ENCODE measurements around the gene LETM1.

The LETM1 gene

DNA sequence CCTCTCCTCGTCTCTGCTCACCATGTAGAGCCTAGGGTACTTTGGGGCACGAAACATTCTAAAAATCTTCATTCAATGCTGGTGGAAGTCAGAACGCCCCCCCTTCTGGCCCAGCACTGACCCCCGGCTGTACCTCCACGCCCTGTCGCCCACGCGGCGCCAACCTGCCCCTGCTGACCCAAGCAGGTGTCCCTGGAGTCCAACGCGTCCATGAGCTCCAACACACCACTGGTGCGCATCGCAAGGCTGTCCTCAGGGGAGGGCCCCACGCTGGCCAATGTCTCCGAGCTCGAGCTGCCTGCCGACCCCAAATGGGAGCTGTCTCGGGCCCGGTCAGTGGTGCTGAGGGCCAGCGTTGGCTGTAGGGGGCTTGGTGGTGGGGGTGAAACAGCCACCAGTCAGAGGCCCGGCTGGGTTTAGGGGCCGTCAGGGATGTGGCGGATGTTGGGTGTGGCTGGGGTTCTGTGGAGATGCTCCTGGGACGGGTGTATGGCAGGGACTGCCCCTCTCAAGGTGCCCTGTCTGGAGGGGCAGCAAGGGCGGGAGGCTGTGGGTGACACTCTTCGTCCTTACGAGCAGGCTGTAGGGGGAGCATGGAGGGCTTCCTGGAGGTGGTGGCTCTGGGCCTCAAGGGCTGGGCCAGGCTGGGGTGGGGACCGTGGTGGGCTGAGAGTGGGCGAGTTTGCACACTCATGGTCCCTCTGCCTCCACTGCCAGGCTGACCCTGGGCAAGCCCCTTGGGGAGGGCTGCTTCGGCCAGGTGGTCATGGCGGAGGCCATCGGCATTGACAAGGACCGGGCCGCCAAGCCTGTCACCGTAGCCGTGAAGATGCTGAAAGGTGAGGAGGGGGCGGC, 51.1 kb downstream of the LETM1 start:
- no peak for DNase-seq

DNA sequence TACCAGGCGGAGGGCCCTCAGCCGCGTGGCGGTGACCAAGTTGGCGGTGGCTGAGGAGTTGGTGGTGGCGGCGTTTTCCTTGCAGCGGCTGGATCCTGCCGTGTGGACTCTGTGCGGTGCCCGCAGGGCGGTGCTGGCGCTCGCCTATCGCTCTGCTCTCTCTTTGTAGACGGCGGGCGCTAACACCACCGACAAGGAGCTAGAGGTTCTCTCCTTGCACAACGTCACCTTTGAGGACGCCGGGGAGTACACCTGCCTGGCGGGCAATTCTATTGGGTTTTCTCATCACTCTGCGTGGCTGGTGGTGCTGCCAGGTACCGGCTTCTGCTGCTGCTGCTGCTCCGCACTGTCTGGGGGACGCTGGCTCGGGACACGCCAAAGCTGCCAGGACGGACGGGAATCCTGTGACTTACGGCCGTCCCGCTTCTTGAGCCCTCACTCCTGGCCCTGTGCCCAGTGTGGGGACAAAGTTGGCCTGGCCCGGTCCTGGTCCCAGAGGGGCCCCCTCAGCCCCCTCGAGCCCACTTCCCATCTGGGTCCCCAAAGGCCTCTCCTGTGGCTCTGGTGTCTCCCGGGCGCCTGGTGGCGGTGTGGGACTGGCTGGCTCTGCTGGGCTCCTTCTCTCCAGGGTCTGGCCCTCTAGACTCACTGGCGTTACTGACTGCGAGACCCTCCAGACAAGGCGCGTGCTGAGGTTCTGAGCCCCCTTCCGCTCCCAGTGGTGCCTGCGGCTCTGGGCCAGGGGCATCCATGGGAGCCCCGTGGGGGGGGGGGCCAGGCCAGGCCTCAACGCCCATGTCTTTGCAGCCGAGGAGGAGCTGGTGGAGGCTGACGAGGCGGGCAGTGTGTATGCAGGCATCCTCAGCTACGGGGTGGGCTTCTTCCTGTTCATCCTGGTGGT, 52.2 kb downstream of the LETM1 start:
- DNase-seq = no peak

DNA sequence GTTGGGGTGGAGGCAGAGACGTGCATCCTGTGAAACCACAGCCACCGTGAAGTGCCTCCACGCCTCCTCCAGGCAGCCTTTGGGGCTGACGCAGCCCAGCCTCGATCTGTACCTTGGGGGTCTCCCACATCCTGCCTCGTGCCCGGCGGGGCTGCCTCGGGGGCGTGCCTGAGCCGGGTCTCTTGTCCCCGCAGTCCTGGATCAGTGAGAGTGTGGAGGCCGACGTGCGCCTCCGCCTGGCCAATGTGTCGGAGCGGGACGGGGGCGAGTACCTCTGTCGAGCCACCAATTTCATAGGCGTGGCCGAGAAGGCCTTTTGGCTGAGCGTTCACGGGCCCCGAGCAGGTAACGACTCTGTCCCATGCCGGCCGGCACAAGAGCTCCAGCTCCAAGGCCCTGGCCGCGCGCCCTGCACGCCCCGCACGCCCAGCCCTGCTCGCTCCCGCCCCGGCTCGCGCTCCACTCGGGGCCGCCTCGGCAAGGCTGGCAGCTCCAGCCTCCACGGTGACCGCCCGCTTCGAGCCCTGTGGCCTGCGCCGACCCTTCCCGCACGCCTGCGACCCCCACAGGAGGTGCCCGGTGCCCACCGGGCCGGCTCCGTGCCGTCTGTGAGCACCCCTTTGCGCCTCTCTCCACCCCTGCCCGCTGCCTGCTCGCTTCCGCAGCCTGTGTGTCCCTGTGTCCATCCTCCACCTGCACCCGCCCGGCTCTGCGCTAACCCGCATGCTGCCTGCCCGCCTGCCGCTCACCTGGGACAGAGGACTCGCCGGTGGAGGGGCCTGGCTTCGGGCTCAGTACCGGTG, 53.0 kb downstream of the LETM1 start:
- DNase-seq = no peak

DNA sequence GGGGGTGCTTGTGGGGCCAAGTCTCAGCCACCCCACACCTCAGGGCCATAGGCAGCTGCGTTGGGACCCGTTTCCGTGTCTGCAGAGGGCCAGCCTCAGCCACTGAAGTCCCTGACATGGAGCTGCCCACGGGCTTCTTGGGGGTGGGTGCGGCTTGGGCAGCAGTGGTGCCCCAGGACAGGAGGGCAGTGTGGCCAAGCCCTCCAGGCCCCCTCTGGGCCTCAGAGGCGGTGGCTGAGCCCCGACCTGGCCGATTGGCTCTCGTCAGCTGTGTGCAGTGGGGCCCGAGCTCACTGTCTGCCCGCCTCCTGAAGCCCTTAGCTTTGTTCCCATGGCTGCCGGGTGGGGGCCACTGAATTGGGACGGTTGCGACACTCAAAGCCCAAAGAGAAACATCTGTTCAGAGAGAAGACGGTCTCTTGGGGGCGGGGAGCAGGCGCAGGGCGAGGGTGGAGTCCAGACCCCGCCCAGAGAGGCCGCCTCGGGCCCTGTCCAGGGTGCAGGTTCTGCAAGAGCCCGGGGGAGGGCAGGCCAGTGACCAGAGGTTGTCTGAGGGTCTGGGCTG, 53.7 kb downstream of the LETM1 start:
- DNase-seq = no peak

DNA sequence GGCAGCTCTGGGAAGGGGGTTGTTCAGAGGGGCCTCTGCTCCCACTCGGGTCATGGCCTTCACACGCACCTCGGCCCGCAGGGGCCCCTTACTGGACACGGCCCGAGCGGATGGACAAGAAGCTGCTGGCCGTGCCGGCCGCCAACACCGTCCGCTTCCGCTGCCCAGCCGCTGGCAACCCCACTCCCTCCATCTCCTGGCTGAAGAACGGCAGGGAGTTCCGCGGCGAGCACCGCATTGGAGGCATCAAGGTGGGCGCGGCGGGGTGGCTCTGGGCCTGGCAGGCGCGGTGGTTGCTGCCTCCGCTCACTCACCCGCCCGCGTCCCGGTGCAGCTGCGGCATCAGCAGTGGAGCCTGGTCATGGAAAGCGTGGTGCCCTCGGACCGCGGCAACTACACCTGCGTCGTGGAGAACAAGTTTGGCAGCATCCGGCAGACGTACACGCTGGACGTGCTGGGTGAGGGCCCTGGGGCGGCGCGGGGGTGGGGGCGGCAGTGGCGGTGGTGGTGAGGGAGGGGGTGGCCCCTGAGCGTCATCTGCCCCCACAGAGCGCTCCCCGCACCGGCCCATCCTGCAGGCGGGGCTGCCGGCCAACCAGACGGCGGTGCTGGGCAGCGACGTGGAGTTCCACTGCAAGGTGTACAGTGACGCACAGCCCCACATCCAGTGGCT, 54.5 kb downstream of the LETM1 start:
- DNase-seq = no peak

DNA sequence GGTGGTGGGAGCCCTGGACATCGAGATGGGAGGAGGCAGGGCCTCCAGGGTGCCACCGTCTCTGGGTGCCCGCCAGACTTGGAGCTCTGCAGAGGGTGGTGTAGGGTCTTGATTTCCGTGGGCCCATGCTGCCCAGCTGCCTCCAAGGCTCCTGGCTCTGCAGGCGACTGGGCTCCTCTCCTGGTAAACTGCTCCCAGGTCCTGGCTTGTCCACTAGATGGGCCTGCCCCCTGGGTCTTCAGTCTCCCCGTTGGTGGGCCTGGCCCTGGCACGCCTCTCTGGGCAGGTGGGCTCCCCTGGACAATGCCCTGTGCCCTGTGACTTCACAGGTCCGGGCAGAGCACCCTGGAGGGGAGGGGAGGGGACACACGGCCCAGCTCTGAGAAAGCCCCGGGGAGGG, 55.2 kb downstream of the LETM1 start:
- DNase-seq = no peak

DNA sequence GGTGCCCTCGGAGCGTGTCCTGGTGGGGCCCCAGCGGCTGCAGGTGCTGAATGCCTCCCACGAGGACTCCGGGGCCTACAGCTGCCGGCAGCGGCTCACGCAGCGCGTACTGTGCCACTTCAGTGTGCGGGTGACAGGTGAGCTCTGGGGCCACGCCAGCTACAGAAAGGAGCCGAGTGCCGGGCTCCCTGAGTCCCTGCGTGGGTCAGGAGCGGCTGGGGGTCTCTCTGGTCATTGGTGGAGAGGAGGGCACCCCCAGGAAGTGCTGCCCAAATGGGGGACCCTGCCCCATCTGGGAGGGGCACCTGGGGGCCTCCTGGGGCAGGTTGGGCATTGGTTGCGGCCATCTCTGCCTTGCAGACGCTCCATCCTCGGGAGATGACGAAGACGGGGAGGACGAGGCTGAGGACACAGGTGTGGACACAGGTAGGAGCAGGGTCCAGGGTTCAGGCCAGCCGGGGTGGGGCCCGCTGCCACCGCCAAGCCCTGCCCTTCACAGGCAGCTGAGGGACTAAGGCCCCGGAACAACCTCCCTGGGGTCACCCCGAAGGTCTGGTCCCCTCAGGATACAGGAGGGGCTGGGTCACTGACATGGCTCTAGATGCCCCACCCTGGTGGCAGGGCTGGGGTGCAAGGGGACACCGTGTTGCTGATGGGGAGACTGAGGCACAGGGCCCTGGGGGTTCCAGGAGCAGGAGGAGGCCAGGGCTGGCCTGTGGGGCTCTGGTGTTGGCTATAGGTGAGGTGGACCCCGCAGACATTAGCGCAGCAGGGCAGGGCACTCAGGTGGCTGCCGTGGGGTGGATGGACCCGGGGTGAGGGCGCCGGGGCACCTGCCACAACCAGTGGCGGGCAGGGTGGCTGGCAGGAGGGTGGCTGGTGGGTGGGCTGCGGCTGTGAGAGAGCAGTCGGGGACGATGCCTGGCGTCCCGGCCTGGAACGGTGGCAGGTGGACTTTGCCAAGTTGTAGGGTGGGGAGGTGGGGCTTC, 56.3 kb downstream of the LETM1 start:
- no peak for DNase-seq

DNA sequence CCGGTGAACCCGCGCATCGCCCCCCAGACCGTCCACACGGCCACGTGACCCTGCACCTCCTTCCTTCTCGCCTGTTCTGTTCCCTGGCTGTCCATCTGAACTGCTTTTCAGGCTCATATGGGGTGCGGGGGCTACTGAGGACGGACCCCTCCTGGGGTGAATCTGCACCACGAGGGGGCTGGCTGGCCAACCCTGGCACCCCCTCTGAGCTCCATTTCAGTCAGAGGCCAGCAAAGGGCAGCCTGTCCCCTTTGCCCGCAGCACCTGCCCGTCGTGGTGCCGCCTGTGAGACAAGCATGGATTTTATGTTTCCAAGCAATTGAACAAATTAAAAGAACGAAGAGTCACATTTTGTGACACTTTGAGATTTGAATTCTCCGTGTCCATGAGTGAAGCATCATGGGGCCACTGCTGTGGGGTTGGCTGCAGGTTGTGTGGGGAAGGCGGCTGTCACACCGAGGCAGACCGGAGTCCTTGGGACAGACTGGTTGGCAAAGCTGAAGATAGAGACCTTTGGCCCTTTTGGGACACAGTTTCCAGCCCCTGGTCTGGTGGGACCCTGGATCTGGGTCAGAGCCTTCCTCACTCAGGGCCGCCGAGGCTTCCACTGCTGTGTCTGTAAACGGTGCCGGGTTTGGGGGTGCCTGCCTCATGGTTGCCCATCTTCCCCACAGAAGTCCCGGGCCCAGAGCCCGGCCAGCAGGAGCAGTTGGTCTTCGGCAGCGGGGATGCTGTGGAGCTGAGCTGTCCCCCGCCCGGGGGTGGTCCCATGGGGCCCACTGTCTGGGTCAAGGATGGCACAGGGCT, 57.2 kb downstream of the LETM1 start:
- DNase-seq = no peak

DNA sequence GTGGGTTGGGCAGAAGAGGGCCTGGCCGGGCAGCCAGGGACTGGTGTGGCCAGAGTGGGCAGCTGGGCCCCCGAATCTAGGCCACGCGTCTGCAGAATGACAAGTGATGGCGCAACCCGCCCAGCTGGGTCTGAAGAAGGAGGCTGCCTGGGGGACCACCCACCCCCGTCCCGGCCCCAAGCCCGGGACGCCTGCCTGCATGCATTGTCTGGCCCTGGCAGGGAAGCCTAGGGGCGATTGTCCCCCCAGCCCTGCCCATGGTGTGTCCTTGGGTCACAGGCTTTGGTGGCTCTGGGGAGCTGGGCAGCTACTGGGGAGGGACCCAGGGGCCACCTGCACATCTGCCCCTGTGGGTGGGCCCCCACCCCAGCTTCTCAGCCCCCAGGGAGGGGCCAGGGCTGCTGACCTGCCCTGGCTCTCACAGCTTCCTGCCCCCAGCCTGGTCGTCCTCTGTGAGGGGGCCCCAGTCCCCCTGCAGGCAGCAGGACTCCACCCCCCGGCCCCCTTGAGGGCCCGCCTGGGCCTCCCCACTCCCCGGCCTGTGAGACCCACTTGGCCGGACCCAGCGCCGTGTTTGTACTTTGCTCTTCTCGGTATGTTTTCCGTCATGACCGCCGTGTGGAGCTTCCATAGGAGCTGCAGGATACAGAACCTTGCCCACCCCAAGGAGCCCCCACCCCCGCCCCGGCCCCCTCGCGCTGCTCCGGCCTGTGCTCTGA, 57.9 kb downstream of the LETM1 start:
- no peak for DNase-seq

DNA sequence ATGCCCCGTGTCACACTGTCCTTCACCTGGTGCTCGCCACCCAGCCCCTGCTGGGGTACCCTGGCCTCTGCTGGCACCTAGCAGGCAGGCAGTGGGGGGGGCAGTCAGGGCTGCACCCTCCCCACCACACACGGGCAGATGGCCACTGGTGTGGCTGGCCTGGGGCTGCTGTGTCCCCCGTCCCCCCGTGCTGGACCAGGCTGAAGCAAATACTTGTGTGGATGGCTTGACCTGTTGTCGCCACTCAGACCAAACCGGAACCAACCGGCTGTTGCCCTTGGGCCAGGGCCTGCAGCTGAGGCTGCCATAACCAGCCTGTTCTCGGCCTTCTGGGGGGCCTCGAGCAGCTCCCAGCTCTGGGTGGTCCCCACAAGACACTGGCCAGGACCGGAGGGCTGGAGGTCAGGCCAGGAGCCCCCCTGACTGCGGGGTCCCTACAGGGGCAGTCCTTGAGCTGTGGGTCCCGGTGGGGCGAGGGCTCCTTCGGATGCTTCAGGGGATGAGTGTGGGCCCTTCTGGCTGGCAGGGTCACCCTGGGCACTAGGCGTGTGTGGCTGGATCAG, 58.6 kb downstream of the LETM1 start:
- DNase-seq = no peak

DNA sequence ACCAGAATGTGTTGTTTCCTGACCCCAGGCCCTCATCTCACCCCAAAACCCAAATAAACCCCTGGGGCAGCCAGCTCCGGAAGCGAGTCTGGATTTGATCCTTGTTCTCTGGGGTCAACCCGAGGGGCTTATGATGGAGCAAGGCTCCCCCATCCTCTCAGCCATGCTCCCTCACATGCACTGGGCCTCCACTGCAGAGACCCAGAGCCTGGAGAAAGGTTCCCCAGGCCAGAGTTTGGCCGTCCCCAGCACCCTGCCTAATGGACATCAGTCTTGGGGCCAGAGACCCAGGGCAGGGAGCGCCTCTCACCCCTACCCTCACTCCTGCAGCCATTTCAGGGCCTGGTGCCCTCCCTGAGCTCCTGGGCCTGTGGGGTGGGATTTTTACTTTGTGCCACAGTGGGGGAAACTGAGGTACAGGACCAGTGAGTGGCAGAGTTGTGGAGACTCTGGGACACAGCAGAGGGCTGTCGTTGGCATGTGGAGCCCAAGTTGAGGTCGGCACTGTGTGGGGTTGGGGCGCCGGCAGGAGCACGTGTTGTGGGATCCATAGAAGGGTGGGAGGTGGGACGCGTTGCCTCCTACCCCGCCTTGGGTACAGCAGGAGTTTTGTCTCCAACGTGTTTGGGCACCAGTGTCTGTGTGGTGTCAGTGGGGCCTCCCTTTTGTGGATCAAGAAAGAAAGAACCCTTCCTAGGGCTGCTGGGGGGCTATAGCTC, 59.3 kb downstream of the LETM1 start:
- DNase-seq = no peak

DNA sequence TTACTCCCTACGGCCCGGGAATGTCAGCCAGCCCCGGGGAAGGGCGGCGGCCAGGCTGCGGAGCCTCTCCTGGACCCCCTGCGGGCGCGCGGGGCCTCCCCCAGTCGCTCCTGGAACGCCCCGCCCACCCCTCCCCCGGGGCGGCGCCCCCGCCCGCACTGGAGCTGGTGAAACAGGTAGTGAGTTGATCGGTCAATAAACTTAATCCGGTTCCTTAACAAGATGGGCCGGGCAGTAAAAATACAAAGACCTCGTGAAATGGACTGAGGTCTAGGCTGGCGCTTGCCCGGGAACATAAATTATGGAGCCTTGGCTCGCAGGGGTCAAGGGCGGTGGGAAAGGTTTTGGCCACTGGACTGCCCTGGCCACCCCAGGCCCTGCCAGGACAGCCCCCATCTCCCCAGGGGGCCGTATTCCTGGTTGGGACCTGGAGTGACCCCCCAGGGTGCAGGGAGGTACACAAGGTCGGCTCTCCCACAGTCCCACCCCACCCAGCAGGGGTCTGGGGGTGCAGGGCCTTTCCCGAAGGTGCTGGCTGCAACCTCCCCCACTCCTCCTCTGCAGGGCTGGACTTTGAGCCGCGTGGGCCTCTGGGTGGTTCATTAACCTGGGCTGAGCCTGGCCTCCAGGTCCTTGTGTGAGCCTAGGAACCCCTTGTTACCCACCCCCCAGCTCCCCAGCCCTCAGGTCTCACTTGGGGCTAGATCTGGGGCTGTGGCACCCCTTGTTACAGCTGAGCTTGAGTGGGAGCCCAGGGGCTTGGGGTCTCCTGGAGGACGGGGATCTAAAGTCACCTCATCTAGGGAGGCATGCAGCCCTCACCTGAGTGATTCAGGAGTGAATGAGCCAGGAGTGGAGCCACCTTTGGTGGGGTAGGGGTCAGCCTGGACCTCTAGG, 60.4 kb downstream of the LETM1 start:
- DNase-seq = peak; percentile 22

DNA sequence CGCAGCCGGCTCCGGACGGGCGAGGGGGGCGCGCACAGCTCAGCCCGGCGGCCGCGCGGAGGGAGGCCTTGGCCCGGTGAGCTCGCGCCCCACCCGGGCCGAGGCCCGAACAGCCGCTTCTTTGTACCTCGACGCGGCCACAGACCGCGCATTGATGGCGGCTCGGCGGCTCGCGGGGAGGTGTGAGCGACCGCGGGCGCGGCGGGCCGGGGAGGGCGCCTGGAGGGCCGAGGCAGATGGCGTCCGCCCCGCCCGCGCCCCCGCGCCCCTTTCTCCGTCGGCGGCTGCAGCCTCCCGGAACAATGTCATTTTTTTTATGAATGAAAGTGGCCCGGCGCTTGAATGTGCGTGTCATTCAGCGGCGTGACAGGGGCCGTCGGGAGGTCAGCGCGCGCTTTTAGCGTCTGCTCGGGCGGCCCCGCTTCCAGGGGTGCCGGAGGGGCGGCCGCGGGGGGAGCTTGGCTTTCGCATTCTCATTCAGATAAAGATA, 61.1 kb downstream of the LETM1 start:
- DNase-seq = no peak

DNA sequence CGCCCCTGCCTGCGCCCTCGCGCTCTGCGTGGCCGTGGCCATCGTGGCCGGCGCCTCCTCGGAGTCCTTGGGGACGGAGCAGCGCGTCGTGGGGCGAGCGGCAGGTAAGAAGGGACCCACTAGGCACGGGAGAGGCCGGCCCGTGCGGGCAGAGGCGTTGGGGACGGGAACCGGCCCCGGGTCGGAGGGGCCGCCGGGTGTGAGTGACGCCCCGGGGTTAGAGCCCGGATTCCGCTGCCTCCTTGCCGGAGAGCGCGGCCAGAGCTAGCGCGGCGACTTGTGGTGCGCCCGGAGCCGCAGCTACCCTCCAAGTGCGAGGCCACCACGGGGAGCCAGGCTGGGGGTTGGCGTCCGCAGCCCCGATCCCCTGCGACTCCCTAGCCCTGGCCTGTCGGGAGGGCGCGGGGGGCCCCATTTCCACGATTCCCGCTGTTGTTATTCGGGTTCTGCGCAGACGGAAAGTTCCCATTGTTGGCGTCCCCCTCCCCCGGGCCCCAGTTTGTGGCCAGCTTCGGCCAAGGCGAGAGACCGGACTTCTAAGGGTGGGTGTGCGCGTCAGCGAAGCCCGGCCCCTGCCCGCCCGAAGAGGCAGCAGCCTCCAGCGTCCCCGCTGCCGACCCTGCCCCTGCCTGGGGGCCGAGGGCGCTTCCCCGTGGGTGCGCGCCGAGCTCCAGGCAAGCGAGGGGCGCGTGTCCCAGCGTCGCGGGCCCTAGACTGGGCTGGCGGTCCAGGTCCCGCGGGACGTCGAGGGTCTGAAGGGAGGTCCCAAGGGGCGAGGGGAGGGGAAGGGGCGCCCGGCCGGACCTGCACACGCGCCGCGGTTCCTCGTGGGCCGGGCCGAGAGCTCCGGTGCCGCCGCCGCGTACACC, 61.8 kb downstream of the LETM1 start:
- DNase-seq = no peak

DNA sequence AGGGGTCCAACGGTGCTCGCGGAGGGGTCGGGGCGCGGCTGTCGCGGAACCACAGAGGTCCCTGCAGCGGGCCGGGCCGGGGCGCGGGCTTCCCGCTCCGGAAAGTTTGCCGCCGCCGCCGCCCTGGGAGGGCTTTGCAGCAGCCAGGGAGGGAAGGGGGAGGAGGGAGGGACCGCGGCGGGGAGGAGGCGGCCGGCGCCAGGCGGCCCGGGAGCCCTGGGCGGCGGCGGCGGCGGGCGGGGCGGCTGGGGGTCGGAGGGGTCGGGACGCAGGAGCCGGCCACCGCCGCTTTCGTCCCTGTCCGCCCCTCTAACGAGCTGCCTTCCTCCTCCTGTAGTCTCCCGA, 62.5 kb downstream of the LETM1 start:
- DNase-seq = peak; percentile 55
